Inferior parietal cortex (tissue), 1 donor: Measurements from ENCODE around the gene OOSP1.
"Not testable (repeated sequence)": the region's sequence is repeated elsewhere in the genome, so short reads cannot be mapped to it uniquely, and the experiment has no call there.

Experiments
- DNase-seq: peaks from one replicate; pipeline ENCODE4 v3.0.0-alpha.2; 2016; ENCODE audit errors: extremely low spot score

Gene OOSP1

DNA sequence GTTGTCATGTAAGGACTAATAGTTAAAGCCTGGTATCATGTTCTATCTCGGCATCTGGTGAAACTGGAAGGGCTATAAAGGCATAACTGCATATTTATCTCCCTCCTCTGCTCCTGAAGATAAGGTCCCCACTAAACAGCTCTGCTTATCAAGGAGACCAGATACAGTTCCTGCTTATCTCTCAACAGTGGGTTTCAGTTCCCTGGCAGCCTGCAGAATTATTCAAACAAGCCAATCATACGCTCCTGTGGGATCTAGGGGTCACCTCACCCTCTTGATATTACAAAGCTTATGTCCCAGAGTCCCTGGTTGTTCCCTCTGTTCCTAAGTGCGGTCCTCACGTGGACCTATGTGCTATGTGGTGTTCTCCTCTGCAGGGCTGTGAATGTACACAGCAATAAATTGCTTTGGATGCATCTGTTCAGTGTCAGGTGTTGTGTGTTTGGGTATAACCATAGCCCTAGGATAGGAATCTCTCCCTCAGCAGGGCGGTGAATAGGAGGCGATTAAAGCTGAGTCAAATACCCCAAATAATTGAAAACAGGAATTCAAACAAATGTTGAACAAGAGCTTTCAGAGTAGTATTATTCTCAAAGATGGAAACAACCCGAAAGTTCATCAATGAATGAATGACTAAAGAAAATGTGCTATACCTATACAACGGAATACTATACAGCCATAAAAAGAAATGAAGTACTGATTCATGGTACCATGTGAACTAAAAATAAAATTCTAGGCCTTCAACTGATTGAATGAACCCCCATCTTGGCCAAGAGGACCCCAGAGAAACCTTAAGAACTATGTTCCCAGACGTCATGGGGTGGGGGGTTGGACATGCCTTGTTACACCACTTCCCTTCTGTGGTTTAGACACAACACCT lies 22.5 kb downstream of the OOSP1 start:
- DNase-seq = peak; percentile 5

DNA sequence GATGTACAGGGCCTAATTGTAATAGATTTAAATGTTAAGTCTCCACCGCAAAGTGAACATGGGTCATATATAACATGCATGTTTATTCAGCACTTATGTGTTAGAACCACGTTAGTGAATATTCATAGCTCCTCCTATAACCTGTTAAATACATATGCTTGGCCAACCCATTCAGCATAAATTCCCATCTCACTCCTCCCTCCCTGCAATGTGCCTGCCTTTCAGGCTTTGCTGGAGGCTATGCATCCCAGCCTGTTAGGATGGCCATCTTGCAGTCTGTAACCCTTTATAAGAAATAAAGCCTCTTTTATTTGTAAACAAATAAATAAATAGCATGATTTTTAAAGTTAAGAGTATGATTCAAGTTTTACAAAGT lies 23.9 kb downstream of the OOSP1 start:
- no peak for DNase-seq

DNA sequence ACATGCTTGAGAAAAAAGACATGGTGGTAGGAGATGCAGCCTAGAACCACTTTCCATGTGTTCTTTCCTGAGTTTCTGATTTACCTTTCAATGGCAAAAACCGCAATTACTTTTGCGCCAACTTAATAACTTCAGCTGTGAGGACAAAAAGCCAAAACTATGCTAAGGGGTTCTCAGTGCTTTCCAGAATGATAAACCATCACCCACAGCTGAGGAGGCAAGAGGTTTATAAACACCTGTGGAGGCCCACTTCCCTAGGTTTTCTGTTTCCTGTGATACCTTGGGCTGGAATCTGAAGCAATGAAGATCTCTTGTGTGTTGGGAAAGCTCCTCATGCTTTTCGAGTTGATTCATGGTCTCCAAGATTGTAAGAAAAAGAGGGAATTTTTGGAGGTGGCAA lies 25.5 kb downstream of the OOSP1 start, which contains the start of gene OOSP4A:
Gene OOSP4A (plus strand): TSS at position 301 of the 400 bp plus-strand sequence. CDS start 0 bp downstream, at position 301.
- no peak for DNase-seq

DNA sequence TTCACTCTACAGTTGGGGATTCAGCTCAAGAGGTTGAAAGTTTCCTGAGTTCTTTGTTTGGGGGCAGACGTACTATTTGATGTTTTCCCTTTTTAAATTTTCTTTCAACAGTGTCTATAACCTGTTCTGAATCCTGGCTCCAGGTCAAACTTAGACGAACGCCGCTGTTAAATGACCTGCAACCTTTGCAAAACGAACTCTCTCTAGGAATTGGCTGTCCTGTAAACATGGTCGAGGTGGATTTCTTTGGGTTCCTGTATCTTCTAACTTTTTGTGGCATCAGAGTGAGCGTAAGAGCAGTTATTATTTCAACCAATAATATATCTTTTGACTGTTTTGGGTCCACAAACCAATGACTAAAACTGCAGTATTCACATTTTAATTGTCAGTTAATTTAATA lies 27.2 kb downstream of the OOSP1 start:
- no peak for DNase-seq

DNA sequence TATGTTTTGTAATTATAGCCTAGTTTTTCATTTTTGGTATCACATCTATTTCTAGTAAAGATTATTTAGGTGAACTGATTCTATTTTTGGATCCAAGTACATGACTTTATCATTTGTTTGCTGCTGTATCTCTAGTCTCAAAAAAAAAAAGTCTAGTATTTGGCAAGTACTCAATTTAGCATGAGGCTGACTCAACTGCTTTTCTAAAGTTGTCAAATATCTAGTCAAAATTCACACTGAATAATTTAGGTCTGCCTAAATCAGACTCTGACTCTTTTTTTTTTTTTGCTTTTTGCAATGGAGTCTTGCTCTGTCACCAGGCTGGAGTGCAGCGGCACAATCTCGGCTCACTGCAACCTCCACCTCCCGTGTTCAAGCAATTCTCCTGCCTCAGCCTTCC lies 28.0 kb downstream of the OOSP1 start:
- DNase-seq = peak; percentile 8

DNA sequence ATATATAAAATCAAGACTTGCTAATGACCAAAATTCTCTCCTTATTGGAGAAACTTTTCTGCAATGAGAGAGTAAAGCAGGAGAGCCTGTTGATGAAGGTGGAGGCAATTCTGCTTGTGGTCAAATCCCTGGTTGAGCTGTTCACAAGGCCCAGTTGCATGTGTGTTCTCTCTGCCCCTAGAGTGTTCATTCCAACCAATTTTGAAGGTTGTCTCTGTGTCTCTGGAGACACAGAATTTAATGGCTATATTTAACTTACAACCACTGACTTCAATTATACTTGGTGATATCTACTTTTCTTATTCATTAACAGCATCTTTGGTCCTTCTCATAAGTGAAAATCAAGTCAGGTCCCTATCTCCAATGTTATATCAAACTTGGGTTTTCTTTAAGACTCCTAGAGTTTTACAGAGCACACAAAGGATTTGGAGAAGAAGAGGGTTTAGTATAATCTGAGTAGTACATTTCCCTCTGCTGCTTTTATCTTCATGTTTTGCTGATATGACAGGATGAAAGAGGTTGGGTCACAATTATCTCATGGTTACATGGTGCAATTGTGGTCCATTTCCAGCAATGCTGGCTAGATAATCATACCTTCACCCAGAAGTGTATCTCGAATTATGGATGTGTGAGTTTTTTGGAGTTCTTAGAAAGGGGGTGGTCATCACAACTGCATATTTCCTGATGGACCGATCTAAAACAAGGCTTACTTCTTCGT lies 29.6 kb downstream of the OOSP1 start:
- DNase-seq = no peak

DNA sequence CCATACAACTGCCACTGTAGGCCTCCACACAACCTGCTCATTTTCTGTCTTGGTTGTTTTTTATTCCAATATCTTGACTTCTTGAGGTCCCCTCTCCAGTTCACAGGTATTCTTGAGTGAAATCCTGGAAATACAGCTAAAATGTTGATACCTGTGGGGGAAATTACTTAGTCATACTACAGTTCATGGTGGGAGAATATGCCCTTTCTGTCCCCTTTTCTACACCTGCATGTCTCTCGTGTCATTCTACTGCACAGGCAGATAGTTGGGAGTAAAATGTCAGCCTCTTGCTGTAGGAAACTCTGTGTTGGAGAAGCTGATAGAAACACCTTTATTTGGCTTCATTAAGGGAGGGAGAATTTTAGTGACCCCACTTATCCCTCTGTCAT lies 30.2 kb downstream of the OOSP1 start:
- no peak for DNase-seq

DNA sequence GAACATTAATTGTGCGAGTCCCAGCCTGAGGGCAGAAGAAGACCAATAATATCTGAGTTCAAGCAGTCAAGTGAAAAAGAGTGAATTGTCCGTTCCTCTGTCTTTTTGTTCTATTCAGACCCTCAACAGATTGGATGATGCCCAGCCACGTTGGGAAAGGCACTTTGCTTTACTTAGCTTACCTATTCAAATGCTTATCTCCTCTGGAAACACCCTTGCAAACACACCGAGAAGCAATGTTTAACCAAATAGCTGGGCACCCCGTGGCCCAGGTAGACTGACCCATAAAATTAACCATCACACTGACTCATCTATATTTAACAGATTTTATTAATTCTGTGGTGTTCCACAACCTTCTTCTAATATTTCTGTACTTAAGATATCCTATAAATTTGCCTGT lies 34.9 kb downstream of the OOSP1 start:
- DNase-seq = no peak

DNA sequence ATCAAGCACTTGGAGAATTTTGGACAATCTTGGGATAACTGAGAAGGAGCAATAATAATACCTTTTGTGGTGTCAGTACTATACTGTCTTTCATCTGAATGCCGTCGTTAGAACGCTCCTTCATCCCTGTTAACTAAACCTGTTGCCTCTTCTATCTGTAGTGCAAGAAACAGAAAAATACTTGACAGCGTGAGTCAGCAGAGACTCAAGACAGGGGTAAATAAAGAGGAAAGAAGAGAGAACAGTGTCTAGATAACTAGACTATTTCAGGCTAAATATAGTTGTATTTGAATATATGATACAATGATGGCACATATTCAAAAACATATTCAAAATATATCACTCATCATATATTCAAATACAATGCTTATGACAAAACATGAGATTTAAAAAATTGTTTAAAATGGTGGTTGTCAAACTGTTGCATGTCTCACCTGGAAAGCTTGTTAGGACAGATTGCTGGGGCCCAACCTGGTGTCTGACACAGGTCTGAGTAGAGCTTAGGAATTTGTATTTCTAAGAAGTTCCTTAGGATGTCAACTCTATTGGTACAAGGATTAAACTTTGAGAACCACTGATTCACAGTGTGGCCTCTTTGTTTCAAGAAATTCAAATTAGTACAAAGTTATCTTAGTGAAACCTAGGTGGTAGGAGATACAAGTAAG lies 43.0 kb downstream of the OOSP1 start:
- DNase-seq = no peak

DNA sequence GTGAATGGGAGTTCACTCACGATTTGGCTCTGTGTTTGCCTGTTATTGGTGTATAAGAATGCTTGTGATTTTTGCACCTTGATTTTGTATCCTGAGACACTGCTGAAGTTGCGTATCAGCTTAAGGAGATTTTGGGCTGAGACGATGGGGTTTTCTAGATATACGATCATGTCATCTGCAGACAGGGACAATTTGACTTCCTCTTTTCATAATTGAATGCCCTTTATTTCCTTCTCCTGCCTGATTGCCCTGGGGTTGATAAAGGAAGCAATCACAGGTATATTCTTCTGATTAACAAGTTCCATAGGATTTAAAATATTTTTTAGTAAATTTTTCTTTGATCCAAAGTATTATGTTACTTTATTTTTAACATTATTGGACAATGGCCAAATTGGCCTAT lies 43.8 kb downstream of the OOSP1 start:
- DNase-seq = not testable (repeated sequence)

DNA sequence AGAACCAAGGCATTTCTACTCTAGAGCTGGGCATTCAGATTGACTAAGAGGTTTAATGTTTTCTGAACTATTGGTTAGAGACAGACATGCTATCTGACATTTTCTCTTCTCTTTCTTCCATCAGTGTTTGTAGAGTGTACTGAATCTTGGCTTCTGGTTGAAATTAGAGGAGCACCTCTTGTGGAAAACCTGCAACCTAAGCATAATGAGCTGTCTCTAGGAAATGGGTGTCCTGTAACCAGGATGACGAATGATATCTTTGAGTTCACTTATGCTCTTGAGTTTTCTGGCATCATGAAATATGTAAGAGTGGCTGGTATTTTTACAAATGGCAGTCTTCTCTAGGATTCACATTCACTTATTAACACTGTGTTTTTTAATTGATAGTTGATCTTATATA lies 45.0 kb downstream of the OOSP1 start:
- DNase-seq = no peak

DNA sequence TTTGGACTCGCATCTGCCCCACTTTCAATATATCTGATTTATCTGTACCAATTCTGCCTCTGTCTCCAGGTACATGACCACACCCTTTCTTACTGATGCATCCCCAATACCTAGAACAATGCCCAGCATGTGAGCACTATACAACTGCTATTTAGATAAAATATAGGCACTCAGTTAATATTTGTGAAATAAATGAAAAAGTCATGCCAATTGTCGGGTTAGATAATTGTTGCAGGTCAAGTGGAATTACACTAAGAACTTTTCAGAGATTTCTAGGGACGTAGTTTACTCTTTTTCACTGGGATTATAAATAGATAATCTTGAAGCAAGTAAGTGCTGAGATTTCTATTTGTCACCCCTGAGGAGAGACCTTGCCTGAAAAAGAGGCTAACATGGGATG lies 46.1 kb downstream of the OOSP1 start:
- no peak for DNase-seq

DNA sequence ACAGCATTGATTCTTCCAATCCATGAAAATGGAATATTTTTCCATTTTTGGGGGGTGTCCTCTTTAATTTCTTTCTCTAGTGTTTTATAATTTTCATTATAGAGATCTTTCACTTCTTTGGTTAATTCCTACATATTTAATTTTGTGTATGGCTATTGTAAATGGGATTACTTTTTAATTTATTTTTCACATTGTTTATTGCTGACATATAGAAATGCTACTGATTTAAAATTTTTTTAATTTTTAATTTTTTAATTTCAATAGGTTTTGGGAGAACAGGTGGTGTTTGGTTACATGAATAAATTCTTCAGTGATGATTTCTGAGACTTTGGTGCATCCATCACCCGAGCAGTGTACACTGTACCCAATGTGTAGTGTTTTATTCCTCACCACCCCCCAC lies 52.2 kb downstream of the OOSP1 start:
- DNase-seq = no peak

DNA sequence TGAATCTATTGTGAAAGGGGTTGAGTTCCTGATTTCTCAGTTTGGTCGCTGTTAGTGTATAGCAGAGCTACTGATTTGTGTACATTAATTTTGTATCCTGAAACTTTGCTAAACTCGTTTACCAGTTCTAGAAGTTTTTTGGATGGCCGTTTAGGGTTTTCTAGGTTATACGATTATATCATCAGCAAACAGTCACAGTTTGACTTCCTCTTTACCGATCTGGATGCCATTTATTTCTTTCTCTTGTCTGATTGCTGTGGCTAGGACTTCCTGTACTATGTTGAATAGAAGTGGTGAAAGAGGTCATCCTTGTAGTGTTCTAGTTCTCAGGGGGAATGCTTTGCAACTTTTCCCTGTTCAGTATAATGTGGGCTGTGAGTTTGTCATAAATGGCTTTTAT lies 54.2 kb downstream of the OOSP1 start:
- DNase-seq = no peak

DNA sequence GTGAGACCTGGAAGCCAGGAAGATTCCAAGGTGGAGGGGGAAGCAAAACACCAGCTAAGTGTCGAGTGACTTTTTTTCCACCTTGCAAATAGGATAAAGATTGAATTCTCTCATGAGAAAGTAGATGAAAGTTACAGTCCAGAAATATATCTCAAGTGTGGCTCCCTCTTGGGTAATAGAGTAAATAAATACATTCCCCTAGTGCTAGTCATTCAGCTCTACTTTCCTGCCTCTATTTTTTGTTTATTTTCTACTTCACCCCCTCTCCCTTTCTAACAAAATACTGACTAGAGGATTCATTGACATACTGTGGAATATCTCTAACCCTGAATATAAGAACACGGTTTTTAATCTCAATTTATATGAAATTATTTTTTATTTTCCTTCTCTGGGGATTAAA lies 59.6 kb downstream of the OOSP1 start:
- no peak for DNase-seq

DNA sequence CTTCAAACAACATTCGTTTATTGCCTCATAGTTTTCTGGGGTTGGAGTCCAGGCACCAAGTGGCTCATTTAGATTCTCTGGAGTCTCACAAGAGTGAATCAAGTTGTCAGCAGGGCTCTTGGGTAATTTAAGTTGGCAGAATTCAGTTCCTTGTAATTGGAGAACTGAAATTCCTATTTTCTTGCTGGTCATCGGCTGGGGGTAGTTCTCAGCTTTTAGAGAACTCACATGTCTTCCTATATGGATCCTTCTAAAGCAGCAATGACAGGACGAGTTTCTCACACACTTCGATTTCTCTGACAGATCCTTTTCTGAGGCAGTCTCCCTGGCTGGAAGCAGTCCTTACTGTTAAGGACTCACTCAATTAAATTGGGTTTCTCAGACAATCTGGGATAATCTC lies 61.5 kb downstream of the OOSP1 start:
- DNase-seq = no peak

DNA sequence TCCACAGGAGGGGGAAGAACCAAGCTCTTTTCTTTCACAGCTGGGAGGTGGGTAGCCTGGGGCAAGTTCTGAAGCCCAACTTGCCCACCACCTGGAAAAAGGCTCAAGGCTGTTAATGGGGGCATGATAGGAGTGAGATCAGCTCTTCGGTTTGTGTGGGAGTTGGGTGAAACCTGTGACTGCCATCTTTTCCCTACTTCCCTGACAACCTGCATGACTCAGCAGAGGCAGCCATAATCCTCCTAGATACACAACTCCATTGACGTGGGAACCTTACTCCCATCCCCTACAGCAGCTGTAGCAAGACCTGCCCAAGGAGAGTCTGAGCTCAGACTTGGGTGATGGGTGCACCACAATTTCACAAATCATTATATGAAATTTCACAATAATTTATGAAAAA lies 65.5 kb downstream of the OOSP1 start:
- DNase-seq = no peak

DNA sequence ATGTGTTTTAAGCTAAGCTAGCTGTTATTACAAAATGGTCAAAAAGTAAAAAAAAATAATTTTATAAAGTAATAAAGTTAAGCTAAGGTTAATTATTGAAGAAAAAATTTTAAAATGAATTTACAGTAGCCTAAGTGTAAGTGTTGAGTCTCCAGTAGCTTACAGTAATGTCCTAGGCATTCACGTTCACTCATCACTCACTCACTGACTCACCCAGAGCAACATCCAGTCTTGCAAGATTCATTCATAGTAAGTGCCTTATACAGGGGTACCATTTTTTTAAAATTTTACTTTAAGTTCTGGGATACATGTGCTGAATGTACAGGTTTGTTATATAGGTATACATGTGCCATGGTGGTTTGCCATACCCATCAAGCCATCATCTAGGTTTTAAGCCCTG lies 67.1 kb downstream of the OOSP1 start:
- DNase-seq = no peak
